Esophagus muscularis mucosa (tissue), 4 donors: ENCODE data around the gene NCAM1. TPM values are rescaled to one million over a fixed set of nuclear protein-coding genes. Genes with fewer than 3 reads are reported as not detected.

Experiments used
- DNase-seq: peaks from one replicate; pipeline ENCODE4 v3.0.0-alpha.2; 2017; ENCODE audit errors: extremely low spot score
- H3K27ac ChIP-seq, 4 donors: fragments of 200-600 bp; sonication (generic); replicated peaks in 1 of 4; 1 replicate in 3 of 4; 2 replicates in 1 of 4; pipeline ENCODE4 v1.5.1; 2016 to 2019; ENCODE audit warnings: mild to moderate bottlenecking in 1 of 4
- H3K27me3 ChIP-seq, 4 donors: fragments of 200-600 bp; sonication (generic); one replicate each; pipeline versions ENCODE4 v1.5.1 to v1.6.0; 2016 to 2019
- H3K36me3 ChIP-seq, 4 donors: fragments of 200-600 bp; sonication (generic); one replicate each; pipeline ENCODE4 v1.5.1; 2016 to 2019
- H3K4me1 ChIP-seq, 4 donors: fragments of 200-600 bp; sonication (generic); one replicate each; pipeline ENCODE4 v1.5.1; 2016 to 2019
- H3K4me3 ChIP-seq, 4 donors: fragments of 200-600 bp; sonication (generic); 1 replicate in 2 of 4; 2 replicates in 2 of 4; pipeline ENCODE4 v1.5.1; 2016 to 2019; ENCODE audit warnings: mild to moderate bottlenecking in 4 of 4, moderate library complexity in 1 of 4
- H3K9me3 ChIP-seq, 4 donors: fragments of 200-600 bp; sonication (generic); 1 replicate in 3 of 4; 2 replicates in 1 of 4; pipeline ENCODE4 v1.5.1; 2016 to 2019
- CTCF ChIP-seq, 3 experiments: fragments of 200-600 bp in 2 of 3; fragments of 450-650 bp in 1 of 3; sonication (generic) in 2 of 3; IDR thresholded peaks; one replicate each; pipeline ENCODE4 v1.5.1; 2017 to 2019; ENCODE audit warnings: antibody characterized with exemption in 3 of 3, mild to moderate bottlenecking in 2 of 3, moderate library complexity in 1 of 3
- EP300 ChIP-seq: sonication (generic); formaldehyde crosslinking; IDR thresholded peaks from one replicate; pipeline ENCODE4 v1.6.1; 2017; ENCODE audit warnings: antibody characterized with exemption
- POLR2A ChIP-seq: fragments of 450-650 bp; IDR thresholded peaks from one replicate; pipeline ENCODE4 v1.6.1; 2017; ENCODE audit warnings: antibody characterized with exemption, moderate library complexity, mild to moderate bottlenecking, low read depth
- POLR2AphosphoS5 ChIP-seq, 2 donors: sonication (generic); formaldehyde crosslinking; IDR thresholded peaks; one replicate each; pipeline ENCODE4 v1.6.1; 2017; ENCODE audit warnings: antibody characterized with exemption in 2 of 2
- WGBS: methylation state at CpG from one replicate; pipeline ENCODE4 v1.1.5; 2018; 5-methylcytosine and 5-hydroxymethylcytosine counted together
- intact Hi-C: fragments of 100-400 bp; cut with DNase I; formaldehyde crosslinking; loops from one replicate; pipeline ENCODE4 v1.15.1; 2023
- total RNA-seq, 4 donors: library from RNA; depleted of rRNA; stranded (reverse); fragments of >200 nt; gene quantifications; one replicate each; pipeline versions ENCODE4 v1.1.0 to v1.2.1, GENCODE V29; 2016

The NCAM1 gene
- total RNA-seq, 4 donors from 2014 or later: 83.5 to 161 (median 95.2) TPM

- Histone ChIP-seq H3K4me3 (no peak overlapping the region), H3K9me3 (no peaks in the 10 kb centered on the region), H3K27me3 (no peaks in the 10 kb centered on the region), H3K27ac (no peak overlapping the region), H3K36me3 (peaks cover 0 to 12% (median 3%) of the 10 kb centered on the region in 4 donors), H3K4me1 (no peaks in the 10 kb centered on the region)
- TF ChIP-seq EP300 (no peak), CTCF (IDR thresholded peaks at IDR 0.05) (no peak), POLR2A (no peak), POLR2AphosphoS5 (IDR thresholded peaks at IDR 0.05) (no peak)
- no peak for DNase-seq
- WGBS: 93% methylated on average over 9 of the region's 9 CpGs
- intact Hi-C loops: no loop called here
Observed at GRCh38 chr11:113278481-113278880, 317.3 kb downstream of the NCAM1 start.

- no peaks in the 10 kb centered on the region for H3K27me3 ChIP-seq
- intact Hi-C loops: no loop called here
- no peak overlapping the region for H3K4me3 ChIP-seq
- peaks cover 0 to 12% (median 3%) of the 10 kb centered on the region in 4 donors for H3K36me3 ChIP-seq
- H3K27ac ChIP-seq: no peak overlapping the region
- TF ChIP-seq POLR2A (no peak), CTCF (IDR thresholded peaks at IDR 0.05) (peak in 1 of 3 experiments; percentile 16), POLR2AphosphoS5 (IDR thresholded peaks at IDR 0.05) (no peak)
- no peak for DNase-seq
- H3K9me3 ChIP-seq: no peaks in the 10 kb centered on the region
- no peaks in the 10 kb centered on the region for H3K4me1 ChIP-seq
- 73% methylated on average over 4 of the region's 4 CpGs for WGBS
Observed at GRCh38 chr11:113278925-113279324, 317.7 kb downstream of the NCAM1 start.

- peaks cover 0 to 10% (median 3%) of the 10 kb centered on the region in 4 donors for H3K36me3 ChIP-seq
- TF ChIP-seq POLR2A: no peak
- peak; percentile 47 for DNase-seq
- H3K4me3 ChIP-seq: no peak overlapping the region
- H3K27me3 ChIP-seq: no peaks in the 10 kb centered on the region
- H3K27ac ChIP-seq: no peak overlapping the region
- H3K9me3 ChIP-seq: no peaks in the 10 kb centered on the region
- intact Hi-C loops: no loop called here
- 93% methylated on average over 3 of the region's 3 CpGs for WGBS
- H3K4me1 ChIP-seq: no peaks in the 10 kb centered on the region
Observed at GRCh38 chr11:113279591-113279990, 318.4 kb downstream of the NCAM1 start.

GRCh38 chr11:113281052-113281725 is 320.0 kb downstream of the NCAM1 start:
- TF ChIP-seq EP300: no peak
- TF ChIP-seq POLR2AphosphoS5 (IDR thresholded peaks at IDR 0.05): no peak
- no peak for TF ChIP-seq POLR2A
- no peak for TF ChIP-seq CTCF (IDR thresholded peaks at IDR 0.05)
- Histone ChIP-seq H3K9me3 (no peaks in the 10 kb centered on the region), H3K4me3 (no peak overlapping the region), H3K4me1 (no peaks in the 10 kb centered on the region), H3K27me3 (no peaks in the 10 kb centered on the region), H3K36me3 (no peaks in the 10 kb centered on the region), H3K27ac (no peak overlapping the region)
- peak; percentile 87 for DNase-seq
- 100% methylated on average over 2 of the region's 2 CpGs for WGBS
- intact Hi-C loops: no loop called here

GRCh38 chr11:113282898-113283437 is 321.7 kb downstream of the NCAM1 start:
- DNase-seq: no peak
- Histone ChIP-seq H3K9me3 (no peaks in the 10 kb centered on the region), H3K27me3 (no peaks in the 10 kb centered on the region), H3K27ac (no peak overlapping the region), H3K4me1 (peaks cover 0 to 4% (median 0%) of the 10 kb centered on the region in 4 donors), H3K36me3 (no peaks in the 10 kb centered on the region), H3K4me3 (no peak overlapping the region)
- 91% methylated on average over 3 of the region's 3 CpGs for WGBS
- intact Hi-C loops: no loop called here
- TF ChIP-seq EP300 (no peak), POLR2AphosphoS5 (IDR thresholded peaks at IDR 0.05) (no peak), CTCF (IDR thresholded peaks at IDR 0.05) (no peak), POLR2A (no peak)
